ENCODE data around the gene OSM.

- no peak for TF ChIP-seq ATF2 (tag by site-specific recombination; IDR thresholded peaks at IDR 0.05; ENCODE audit: low read depth)
- no peak for TF ChIP-seq BCL11B (tag by site-specific recombination; IDR thresholded peaks at IDR 0.05; ENCODE audit: low read depth)
- no peak for TF ChIP-seq ZNF391 (tag by site-specific recombination; IDR thresholded peaks at IDR 0.05; ENCODE audit: borderline replicate concordance, low read depth)
- TF ChIP-seq ZBTB10 (tag by site-specific recombination; IDR thresholded peaks at IDR 0.05), result no peak
- no peak for TF ChIP-seq BCL6B (tag by site-specific recombination; IDR thresholded peaks at IDR 0.05)
- no peak for TF ChIP-seq ZNF76 (tag by site-specific recombination; IDR thresholded peaks at IDR 0.05; ENCODE audit: borderline replicate concordance, low read depth)
- no peak for TF ChIP-seq ZNF148 (tag by site-specific recombination; IDR thresholded peaks at IDR 0.05; ENCODE audit: borderline replicate concordance)
- TF ChIP-seq ZBTB49 (tag by site-specific recombination; IDR thresholded peaks at IDR 0.05; ENCODE audit: low read depth), result no peak
- no peak for TF ChIP-seq ZNF624 (tag by site-specific recombination; IDR thresholded peaks at IDR 0.05)
These were observed 26.4 kb upstream of the OSM start for GRCh38 chr22:30293026-30293425.
